22Rv1 (cell line): ENCODE data around the gene LEPR.

Experiments used
- H3K27ac ChIP-seq: fragments of 450-650 bp; 2 replicates; pipeline ENCODE4 v1.5.1; 2017
- ZFX ChIP-seq: fragments of 450-650 bp; IDR thresholded peaks from 2 replicates; pipeline ENCODE4 v1.6.1; 2017; ENCODE audit warnings: antibody characterized with exemption, borderline replicate concordance
- TF ChIP-seq, protein P1 (sequence below): fragments of 450-650 bp; IDR thresholded peaks from 2 replicates; pipeline ENCODE4 v1.5.1; 2017; ENCODE audit warnings: mild to moderate bottlenecking

The LEPR gene

DNA sequence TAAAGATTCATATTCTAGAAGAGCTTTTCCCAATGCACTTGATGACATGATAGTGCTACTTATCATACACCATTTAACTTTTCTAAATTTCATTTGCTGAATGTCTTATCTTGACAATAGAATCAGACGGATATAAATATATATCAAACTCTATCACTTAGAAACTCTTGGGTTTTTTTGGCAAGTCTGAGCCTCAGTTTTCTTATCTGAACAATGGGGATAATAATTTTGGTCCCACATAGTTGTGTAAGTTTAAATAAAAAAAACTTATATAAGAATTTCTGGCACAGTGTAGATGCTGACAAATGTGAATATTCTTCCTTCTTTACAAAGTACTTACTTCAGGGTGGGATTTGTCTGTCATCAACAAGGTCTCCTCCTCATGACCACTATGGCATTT, 21.5 kb upstream of the LEPR start:
- H3K27ac ChIP-seq: no peak overlapping the region
- TF ChIP-seq ZFX: no peak
- TF ChIP-seq, protein P1, sequence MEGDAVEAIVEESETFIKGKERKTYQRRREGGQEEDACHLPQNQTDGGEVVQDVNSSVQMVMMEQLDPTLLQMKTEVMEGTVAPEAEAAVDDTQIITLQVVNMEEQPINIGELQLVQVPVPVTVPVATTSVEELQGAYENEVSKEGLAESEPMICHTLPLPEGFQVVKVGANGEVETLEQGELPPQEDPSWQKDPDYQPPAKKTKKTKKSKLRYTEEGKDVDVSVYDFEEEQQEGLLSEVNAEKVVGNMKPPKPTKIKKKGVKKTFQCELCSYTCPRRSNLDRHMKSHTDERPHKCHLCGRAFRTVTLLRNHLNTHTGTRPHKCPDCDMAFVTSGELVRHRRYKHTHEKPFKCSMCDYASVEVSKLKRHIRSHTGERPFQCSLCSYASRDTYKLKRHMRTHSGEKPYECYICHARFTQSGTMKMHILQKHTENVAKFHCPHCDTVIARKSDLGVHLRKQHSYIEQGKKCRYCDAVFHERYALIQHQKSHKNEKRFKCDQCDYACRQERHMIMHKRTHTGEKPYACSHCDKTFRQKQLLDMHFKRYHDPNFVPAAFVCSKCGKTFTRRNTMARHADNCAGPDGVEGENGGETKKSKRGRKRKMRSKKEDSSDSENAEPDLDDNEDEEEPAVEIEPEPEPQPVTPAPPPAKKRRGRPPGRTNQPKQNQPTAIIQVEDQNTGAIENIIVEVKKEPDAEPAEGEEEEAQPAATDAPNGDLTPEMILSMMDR: no peak

DNA sequence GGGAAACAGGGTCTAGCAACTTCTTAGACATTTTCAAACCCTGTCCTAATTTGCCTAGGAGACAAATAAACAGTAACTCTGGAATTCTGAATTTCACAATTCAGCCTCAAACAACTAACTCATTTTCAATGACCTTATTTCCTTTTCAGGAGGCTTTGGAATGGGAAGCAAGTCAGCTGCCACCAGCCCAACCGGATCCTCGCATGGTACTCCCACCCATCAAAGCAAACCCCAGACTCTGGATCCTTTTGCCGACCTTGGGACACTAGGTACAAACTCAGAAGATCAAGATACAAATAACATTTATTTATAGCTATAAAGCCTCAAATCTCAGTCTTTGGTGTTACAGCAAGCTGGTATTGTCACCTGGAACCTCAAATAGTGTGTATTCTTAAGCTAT, 18.9 kb upstream of the LEPR start:
- H3K27ac ChIP-seq: no peak overlapping the region
- no peak for TF ChIP-seq ZFX
- TF ChIP-seq, protein P1: no peak

DNA sequence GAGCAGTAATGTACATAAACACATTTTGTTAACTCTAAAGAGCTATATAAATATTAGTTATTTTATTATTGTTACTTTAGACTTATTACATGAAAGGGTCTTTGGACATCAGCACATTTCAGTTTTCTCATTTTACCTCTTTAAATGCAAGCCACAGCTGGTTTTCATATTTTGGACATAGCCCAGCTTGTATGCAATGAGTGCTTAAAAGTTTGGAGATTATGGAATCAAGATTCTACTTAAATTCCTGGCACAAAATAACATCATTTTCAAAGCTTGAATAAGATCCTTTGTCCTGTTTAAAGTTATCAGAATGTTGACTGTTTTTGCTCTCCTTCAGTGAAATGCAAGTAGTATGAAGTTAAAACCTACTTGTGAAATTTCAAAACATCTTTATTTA, 15.5 kb upstream of the LEPR start:
- no peak overlapping the region for H3K27ac ChIP-seq
- no peak for TF ChIP-seq ZFX
- TF ChIP-seq, protein P1: no peak

DNA sequence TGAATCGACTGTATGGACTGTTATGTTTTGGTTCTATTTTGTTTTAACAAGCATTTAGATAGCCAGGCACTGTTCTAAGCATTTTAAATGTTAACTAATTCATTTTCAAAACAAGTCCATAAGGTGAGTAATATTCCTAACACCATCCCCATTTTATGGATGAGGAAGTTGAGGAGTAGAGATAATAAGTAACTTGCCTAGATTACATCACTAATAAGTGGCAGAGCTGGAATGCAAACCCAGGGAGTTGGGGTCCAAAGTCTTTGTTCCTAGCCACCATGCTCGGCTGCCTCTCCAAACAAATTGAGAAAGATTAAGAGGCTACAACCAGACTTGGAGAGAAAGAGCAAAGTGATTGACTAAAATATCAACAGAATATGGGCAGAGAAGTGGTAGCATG, 12.6 kb upstream of the LEPR start:
- no peak overlapping the region for H3K27ac ChIP-seq
- no peak for TF ChIP-seq ZFX
- TF ChIP-seq, protein P1: no peak

DNA sequence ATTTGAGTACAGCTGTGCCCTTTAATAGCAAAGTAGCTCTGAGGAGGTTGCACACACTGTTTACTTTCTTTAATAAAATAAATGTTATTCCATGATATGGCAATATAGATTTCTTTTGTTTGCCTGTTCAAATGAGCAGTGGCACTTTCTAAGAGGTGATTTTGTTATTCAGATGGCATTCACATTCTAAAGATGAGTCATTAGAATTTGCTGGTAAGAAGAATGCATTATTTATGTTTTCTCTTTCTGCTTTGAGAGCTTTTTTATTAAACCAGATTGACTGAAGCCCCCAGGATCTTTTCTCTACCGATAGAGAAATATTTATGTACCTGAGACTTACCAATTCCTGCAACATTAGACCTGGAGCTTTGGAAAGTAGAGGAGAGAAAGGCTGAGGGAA, 11.2 kb upstream of the LEPR start:
- H3K27ac ChIP-seq: no peak overlapping the region

DNA sequence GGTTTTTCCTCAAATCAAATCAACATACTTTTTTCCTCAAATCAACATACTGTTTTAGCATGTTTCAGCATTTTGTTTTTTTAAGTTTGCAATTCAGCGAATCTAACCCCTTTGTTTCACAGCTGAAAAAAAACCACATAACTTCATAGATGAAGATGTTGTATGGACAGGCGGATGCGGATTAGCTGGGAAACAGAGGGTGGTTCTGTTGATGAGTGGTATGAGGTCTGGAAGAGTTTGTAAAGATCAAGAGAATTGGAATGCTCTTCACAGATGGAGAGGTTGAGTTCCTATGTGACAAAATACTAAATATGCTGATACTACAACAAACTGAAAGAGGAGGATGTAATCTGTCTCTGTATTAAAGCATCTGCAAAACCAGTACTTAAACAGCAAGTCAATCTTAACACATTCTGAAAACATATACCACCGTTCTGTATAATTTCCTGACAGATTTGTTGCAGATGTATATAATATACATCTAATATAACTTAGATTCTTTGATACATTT, 10.6 kb upstream of the LEPR start:
- TF ChIP-seq, protein P1: no peak
- TF ChIP-seq ZFX: no peak
- no peak overlapping the region for H3K27ac ChIP-seq

More for the DNA sequence above, 11.2 kb upstream of the LEPR start:
- TF ChIP-seq, protein P1: no peak
- no peak for TF ChIP-seq ZFX

DNA sequence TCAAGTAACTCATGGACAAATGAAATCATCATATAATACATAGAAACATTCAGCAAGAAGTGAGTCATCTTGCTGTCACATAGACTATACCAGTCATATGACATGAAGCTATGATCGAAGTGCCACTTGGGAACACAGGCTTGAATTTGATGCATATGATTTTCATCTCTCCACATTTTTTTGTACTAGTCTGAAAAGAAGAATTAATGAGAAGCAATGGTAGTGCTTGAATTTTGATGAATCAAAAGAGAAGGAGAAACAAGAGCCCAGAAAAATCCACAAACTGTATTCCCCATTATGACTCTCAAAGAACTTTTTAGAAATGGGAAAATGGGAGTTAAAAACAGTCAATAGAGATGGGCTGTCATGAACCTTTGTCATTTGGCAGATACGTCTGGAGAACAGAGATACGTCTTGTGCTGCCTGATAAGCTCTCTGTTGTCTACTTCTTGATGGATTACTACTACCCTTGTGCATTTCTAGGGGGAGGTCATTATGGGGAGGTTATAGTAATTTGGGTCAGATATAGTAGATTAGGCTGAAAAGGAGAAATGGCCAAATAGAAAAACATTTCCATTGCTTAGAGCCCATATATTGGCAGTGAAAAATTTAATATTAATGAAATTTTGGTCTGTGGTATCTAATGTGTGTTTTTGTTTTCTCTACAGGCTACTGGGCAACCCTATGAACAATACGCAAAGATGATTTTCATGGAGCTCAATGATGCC, 8.0 kb upstream of the LEPR start:
- TF ChIP-seq, protein P1: no peak
- TF ChIP-seq ZFX: no peak
- no peak overlapping the region for H3K27ac ChIP-seq
